IMR-90 (cell line): Measurements from ENCODE around the gene OR5D14. TPM values are rescaled to one million over a fixed set of nuclear protein-coding genes. Genes with fewer than 3 reads are reported as not detected.

Source experiments
- ATAC-seq: fragments of 200-7000 bp; cut with Tn5 transposase; 2 replicates; pipeline ENCODE4 v1.9.1; 2020; ENCODE audit warnings: low read depth, mild to moderate bottlenecking, moderate library complexity
- Bru-seq: library from RNA; stranded (reverse); fragments of 400-500 nt; gene quantifications from one replicate; lab custom pipeline; 2021; lab: Mats Ljungman, UMichigan
- BruChase-seq, 2 experiments: library from RNA; stranded (reverse); fragments of 400-500 nt; gene quantifications; one replicate each; lab custom pipeline; 2021; lab: Mats Ljungman, UMichigan
- BruUV-seq: library from RNA; stranded (reverse); fragments of 400-500 nt; replicated peaks from 2 replicates; lab custom pipeline; 2021; lab: Mats Ljungman, UMichigan
- CTCF ChIA-PET: fragments of 300-600 bp; formaldehyde crosslinking; extraction: SDS; loops from one replicate; lab custom pipeline; 2021; ENCODE audit warnings: antibody characterized with exemption; lab: Yijun Ruan, JAX
- POLR2A ChIA-PET: fragments of 300-600 bp; sonication (Branson Sonifier 250); formaldehyde crosslinking; loops from one replicate; lab custom pipeline; 2022; ENCODE audit warnings: antibody characterized with exemption; ENCODE audit not compliant: unreplicated experiment; lab: Charles Lee
- DNase-seq: peaks from one replicate; pipeline ENCODE4 v3.0.0; 2013
- H2AFZ ChIP-seq: replicated peaks from 2 replicates; pipeline ENCODE3; 2013; ENCODE audit warnings: low read length, mild to moderate bottlenecking; ENCODE audit not compliant: poor library complexity
- H2AK5ac ChIP-seq: 2 replicates; pipeline ENCODE4 v1.6.1; 2013; ENCODE audit warnings: low read depth, low read length, inconsistent platforms
- H2AK9ac ChIP-seq: replicated peaks from 2 replicates; pipeline ENCODE3; 2013; ENCODE audit warnings: mild to moderate bottlenecking, low read depth, low read length, moderate library complexity; ENCODE audit not compliant: poor library complexity
- H2BK120ac ChIP-seq: 2 replicates; pipeline ENCODE4 v1.6.1; 2013; ENCODE audit warnings: low read depth, low read length, inconsistent platforms
- H2BK15ac ChIP-seq: 3 replicates; pipeline ENCODE4 v1.6.1; 2013; ENCODE audit warnings: low read depth, low read length, inconsistent platforms
- H2BK20ac ChIP-seq: 2 replicates; pipeline ENCODE4 v1.6.1; 2013; ENCODE audit warnings: low read depth, mild to moderate bottlenecking, inconsistent platforms, low read length, moderate library complexity
- H2BK5ac ChIP-seq: 2 replicates; pipeline ENCODE4 v1.6.1; 2013; ENCODE audit warnings: mild to moderate bottlenecking, low read depth, low read length, inconsistent platforms; ENCODE audit not compliant: poor library complexity, severe bottlenecking
- H3K14ac ChIP-seq: replicated peaks from 2 replicates; pipeline ENCODE4 v1.6.1; 2013; ENCODE audit warnings: low read depth, low read length, inconsistent platforms
- H3K18ac ChIP-seq: 2 replicates; pipeline ENCODE4 v1.6.1; 2013; ENCODE audit warnings: low read depth, low read length, control low read depth
- H3K23ac ChIP-seq: 2 replicates; pipeline ENCODE4 v1.6.1; 2013; ENCODE audit warnings: low read depth, low read length, inconsistent platforms
- H3K27ac ChIP-seq: 2 replicates; pipeline ENCODE4 v1.5.1; 2013; ENCODE audit warnings: mild to moderate bottlenecking, control low read depth, low read length; ENCODE audit not compliant: insufficient read depth
- H3K27me3 ChIP-seq: 2 replicates; pipeline ENCODE4 v1.6.1; 2013; ENCODE audit warnings: low read length; ENCODE audit not compliant: control insufficient read depth, insufficient read depth
- H3K36me3 ChIP-seq: 2 replicates; pipeline ENCODE4 v1.6.1; 2013; ENCODE audit warnings: low read length, mixed read lengths; ENCODE audit not compliant: control insufficient read depth, insufficient read depth
- H3K4ac ChIP-seq: 2 replicates; pipeline ENCODE4 v1.6.1; 2013; ENCODE audit warnings: low read depth, low read length, inconsistent platforms
- H3K4me1 ChIP-seq: 2 replicates; pipeline ENCODE4 v1.6.1; 2013; ENCODE audit warnings: low read length, mixed read lengths; ENCODE audit not compliant: control insufficient read depth, insufficient read depth
- H3K4me2 ChIP-seq: 2 replicates; pipeline ENCODE4 v1.6.1; 2013; ENCODE audit warnings: low read depth, mild to moderate bottlenecking, control low read depth, low read length, moderate library complexity
- H3K4me3 ChIP-seq: 2 replicates; pipeline ENCODE4 v1.5.1; 2013; ENCODE audit warnings: low read depth, mild to moderate bottlenecking, control low read depth, low read length, moderate library complexity; ENCODE audit not compliant: insufficient read depth
- H3K56ac ChIP-seq: 2 replicates; pipeline ENCODE4 v1.6.1; 2013; ENCODE audit warnings: low read length, inconsistent platforms; ENCODE audit not compliant: insufficient read depth; ENCODE audit errors: extremely low read depth
- H3K79me1 ChIP-seq, 2 experiments: 2 replicates each; pipeline ENCODE4 v1.6.1; 2013; ENCODE audit warnings: low read length in 2 of 2, inconsistent platforms in 1 of 2, low read depth in 1 of 2
- H3K9ac ChIP-seq: 2 replicates; pipeline ENCODE4 v1.6.1; 2013; ENCODE audit warnings: low read depth, low read length, control low read depth
- H3K9me1 ChIP-seq: 2 replicates; pipeline ENCODE4 v1.6.1; 2013; ENCODE audit warnings: low read length, inconsistent platforms; ENCODE audit not compliant: insufficient read depth
- H3K9me3 ChIP-seq: 2 replicates; pipeline ENCODE4 v1.6.1; 2013; ENCODE audit warnings: low read length; ENCODE audit not compliant: control insufficient read depth, insufficient read depth
- H4K20me1 ChIP-seq: 2 replicates; pipeline ENCODE4 v1.6.1; 2013; ENCODE audit warnings: low read length, inconsistent platforms; ENCODE audit not compliant: insufficient read depth
- H4K5ac ChIP-seq: 2 replicates; pipeline ENCODE4 v1.6.1; 2013; ENCODE audit warnings: mild to moderate bottlenecking, low read depth, low read length, control low read depth
- H4K8ac ChIP-seq, 2 experiments: 2 replicates each; pipeline ENCODE4 v1.6.1; 2013; ENCODE audit warnings: low read depth in 2 of 2, low read length in 2 of 2, control low read depth in 1 of 2, inconsistent platforms in 1 of 2
- H4K91ac ChIP-seq: 2 replicates; pipeline ENCODE4 v1.6.1; 2013; ENCODE audit warnings: low read depth, low read length, inconsistent platforms; ENCODE audit not compliant: insufficient read depth
- BHLHE40 ChIP-seq: fragments of 150-350 bp; IDR thresholded peaks from 2 replicates; pipeline ENCODE4 v1.6.1; 2016; ENCODE audit warnings: mild to moderate bottlenecking, low read depth, low read length
- CEBPB ChIP-seq: IDR thresholded peaks from 2 replicates; pipeline ENCODE4 v1.6.1; 2012; ENCODE audit warnings: low read depth, low read length, improper control_type of control experiment
- FOS ChIP-seq: fragments of 150-350 bp; IDR thresholded peaks from 2 replicates; pipeline ENCODE4 v1.6.1; 2016; ENCODE audit warnings: low read depth, low read length
- MAFK ChIP-seq: IDR thresholded peaks from 2 replicates; pipeline ENCODE4 v1.6.1; 2012; ENCODE audit warnings: low read depth, low read length, improper control_type of control experiment
- MAZ ChIP-seq: IDR thresholded peaks from 2 replicates; pipeline ENCODE4 v1.6.1; 2012; ENCODE audit warnings: low read depth, mild to moderate bottlenecking, low read length, improper control_type of control experiment, moderate library complexity, borderline replicate concordance
- MXI1 ChIP-seq: IDR thresholded peaks from 2 replicates; pipeline ENCODE4 v1.6.1; 2012; ENCODE audit warnings: low read depth, mild to moderate bottlenecking, low read length, moderate library complexity, borderline replicate concordance
- NFE2L2 ChIP-seq: fragments of 150-350 bp; IDR thresholded peaks from 2 replicates; pipeline ENCODE4 v1.6.1; 2016; ENCODE audit warnings: low read depth, mild to moderate bottlenecking, low read length
- POLR2A ChIP-seq: IDR thresholded peaks from 2 replicates; pipeline ENCODE4 v1.6.1; 2012; ENCODE audit warnings: mild to moderate bottlenecking, low read depth, low read length
- RAD21 ChIP-seq: IDR thresholded peaks from 2 replicates; pipeline ENCODE4 v1.6.1; 2012; ENCODE audit warnings: low read length, improper control_type of control experiment
- RCOR1 ChIP-seq: IDR thresholded peaks from 2 replicates; pipeline ENCODE4 v1.6.1; 2012; ENCODE audit warnings: mild to moderate bottlenecking, low read length, improper control_type of control experiment; ENCODE audit not compliant: insufficient replicate concordance
- RFX5 ChIP-seq: IDR thresholded peaks from 2 replicates; pipeline ENCODE4 v1.8.0; 2012; ENCODE audit warnings: low read depth, mild to moderate bottlenecking, low read length, moderate library complexity
- SMC3 ChIP-seq: fragments of 150-350 bp; IDR thresholded peaks from 2 replicates; pipeline ENCODE4 v1.6.1; 2016; ENCODE audit warnings: low read depth, mild to moderate bottlenecking, antibody characterized with exemption, low read length, moderate library complexity
- dilution Hi-C: fragments of 300-500 bp; cut with HindIII; formaldehyde crosslinking; loops from one replicate; pipeline ENCODE4 v1.14.3; 2018; ENCODE audit warnings: low sequenced_read_pairs; ENCODE audit not compliant: unreplicated experiment
- in situ Hi-C: fragments of 300-500 bp; cut with MboI; formaldehyde crosslinking; loops from 3 replicates; pipeline ENCODE4 v1.14.3; 2019; ENCODE audit warnings: low sequenced_read_pairs, inconsistent platforms, mixed read lengths
- intact Hi-C: fragments of 100-400 bp; cut with micrococcal nuclease; formaldehyde crosslinking; loops from 2 replicates; pipeline ENCODE4 v1.10.0; 2022
- long read RNA-seq: library from polyadenylated mRNA; unstranded; transcript quantifications from one replicate; pipeline ENCODE4 v2.0.0, GENCODE V29; 2021; ENCODE audit not compliant: unreplicated experiment
- polyA plus RNA-seq, 3 experiments: library from polyadenylated mRNA; depleted of rRNA; stranded (reverse); fragments of >200 nt; gene quantifications; 2 replicates each; pipeline ENCODE4 v1.2.3, GENCODE V29; 2012; ENCODE audit warnings: low replicate concordance in 1 of 3
- total RNA-seq: library from RNA; depleted of rRNA; stranded (reverse); fragments of >200 nt; gene quantifications from 2 replicates; pipeline ENCODE4 v1.2.3, GENCODE V29; 2012; rRNA removed
- TF ChIP-seq, protein P1 (sequence below): conservative IDR thresholded peaks from 2 replicates; pipeline ENCODE4 v1.5.1; 2012; ENCODE audit warnings: mild to moderate bottlenecking, low read depth, low read length, improper control_type of control experiment
- TF ChIP-seq, protein P2 (sequence below): fragments of 150-350 bp; IDR thresholded peaks from 2 replicates; pipeline ENCODE4 v1.6.1; 2017; ENCODE audit warnings: mild to moderate bottlenecking, antibody characterized with exemption, low read length, low read depth
- TF ChIP-seq, protein P3 (sequence below): fragments of 150-350 bp; IDR thresholded peaks from 2 replicates; pipeline ENCODE4 v1.6.1; 2016; ENCODE audit warnings: low read depth, mild to moderate bottlenecking, low read length, moderate library complexity, borderline replicate concordance

OR5D14 gene
- total RNA-seq (not detected in 2 replicates), polyA plus RNA-seq (2012; rRNA removed) (not detected in 2 replicates), Bru-seq, nascent RNA (not detected), BruChase-seq, experiment 1, labeled RNA remaining after a 6-hour chase (not detected), BruChase-seq, experiment 2, labeled RNA remaining after a 2-hour chase (not detected)
- not detected in 2 replicates for polyA plus RNA-seq (2012; cell fraction: cytosol; rRNA removed)
- not detected in 2 replicates for polyA plus RNA-seq (2012; cell fraction: nucleus; rRNA removed; ENCODE audit: low replicate concordance)
- long read RNA-seq: 0 reads

DNA sequence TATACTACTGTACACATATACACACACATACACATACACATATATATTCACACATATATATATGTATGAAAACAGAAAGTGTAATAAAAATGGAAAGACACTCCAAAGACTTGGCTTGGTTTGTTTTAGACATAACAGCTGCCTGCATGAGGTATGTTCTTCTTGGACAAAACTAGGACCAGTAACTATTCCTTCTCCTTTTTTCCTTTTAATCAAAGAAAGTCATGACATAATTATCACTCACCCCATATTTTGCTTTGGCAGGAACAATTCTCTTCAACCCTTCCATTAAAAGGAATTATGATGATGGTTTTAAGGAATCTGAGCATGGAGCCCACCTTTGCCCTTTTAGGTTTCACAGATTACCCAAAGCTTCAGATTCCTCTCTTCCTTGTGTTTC lies at the start of gene OR5D14:
OR5D14 (plus strand) TSS at position 301 of the 400 bp plus-strand sequence; CDS start at position 301, 0 bp downstream.
- H3K9ac ChIP-seq: no peak within 1 kb of the TSS
- H2BK120ac ChIP-seq: no peak within 1 kb of the TSS
- H3K4me2 ChIP-seq: no peak within 1 kb of the TSS
- H4K91ac ChIP-seq: no peak within 1 kb of the TSS
- H2AFZ ChIP-seq: no peak within 1 kb of the TSS
- no peak within 1 kb of the TSS for H3K14ac ChIP-seq
- H3K4me3 ChIP-seq: no peak within 1 kb of the TSS
- no peaks in the 10 kb centered on the region for H3K4me1 ChIP-seq
- H2AK5ac ChIP-seq: no peak within 1 kb of the TSS
- H3K27ac ChIP-seq: no peak within 1 kb of the TSS
- no peak within 1 kb of the TSS for H2BK5ac ChIP-seq
- no peaks in the 10 kb centered on the region for H3K27me3 ChIP-seq
- ChIA-PET POLR2A (no interaction called here), CTCF (no interaction called here)
- no peak within 1 kb of the TSS for H2BK15ac ChIP-seq
- ATAC-seq: no peak
- dilution Hi-C loops: no loop called here
- no peaks in the 10 kb centered on the region for H3K36me3 ChIP-seq
- H2AK9ac ChIP-seq: no peak within 1 kb of the TSS
- intact Hi-C loops: loop anchor here (10.0 kb wide), 1 partner anchor 50 kb away; no protein-coding TSS in a partner anchor
- no peak within 1 kb of the TSS for H3K18ac ChIP-seq
- no peak within 1 kb of the TSS for H2BK20ac ChIP-seq
- no peak within 1 kb of the TSS for H3K4ac ChIP-seq
- H3K56ac ChIP-seq: no peak within 1 kb of the TSS
- in situ Hi-C loops: no loop called here
- no peaks in the 10 kb centered on the region for H4K20me1 ChIP-seq
- no peak within 1 kb of the TSS for H3K23ac ChIP-seq
- BruUV-seq: no TSS peak
- no peak for DNase-seq
- H4K5ac ChIP-seq: no peak within 1 kb of the TSS
- H3K9me1 ChIP-seq: no peaks in the 10 kb centered on the region
- TF ChIP-seq SMC3 (no peak), FOS (no peak), RFX5 (no peak), MAZ (no peak), BHLHE40 (no peak), MXI1 (no peak), MAFK (no peak), CEBPB (no peak), RAD21 (no peak), POLR2A (no peak), NFE2L2 (no peak), RCOR1 (no peak)
- TF ChIP-seq, protein P1, sequence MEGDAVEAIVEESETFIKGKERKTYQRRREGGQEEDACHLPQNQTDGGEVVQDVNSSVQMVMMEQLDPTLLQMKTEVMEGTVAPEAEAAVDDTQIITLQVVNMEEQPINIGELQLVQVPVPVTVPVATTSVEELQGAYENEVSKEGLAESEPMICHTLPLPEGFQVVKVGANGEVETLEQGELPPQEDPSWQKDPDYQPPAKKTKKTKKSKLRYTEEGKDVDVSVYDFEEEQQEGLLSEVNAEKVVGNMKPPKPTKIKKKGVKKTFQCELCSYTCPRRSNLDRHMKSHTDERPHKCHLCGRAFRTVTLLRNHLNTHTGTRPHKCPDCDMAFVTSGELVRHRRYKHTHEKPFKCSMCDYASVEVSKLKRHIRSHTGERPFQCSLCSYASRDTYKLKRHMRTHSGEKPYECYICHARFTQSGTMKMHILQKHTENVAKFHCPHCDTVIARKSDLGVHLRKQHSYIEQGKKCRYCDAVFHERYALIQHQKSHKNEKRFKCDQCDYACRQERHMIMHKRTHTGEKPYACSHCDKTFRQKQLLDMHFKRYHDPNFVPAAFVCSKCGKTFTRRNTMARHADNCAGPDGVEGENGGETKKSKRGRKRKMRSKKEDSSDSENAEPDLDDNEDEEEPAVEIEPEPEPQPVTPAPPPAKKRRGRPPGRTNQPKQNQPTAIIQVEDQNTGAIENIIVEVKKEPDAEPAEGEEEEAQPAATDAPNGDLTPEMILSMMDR: no peak
- TF ChIP-seq, protein P2, sequence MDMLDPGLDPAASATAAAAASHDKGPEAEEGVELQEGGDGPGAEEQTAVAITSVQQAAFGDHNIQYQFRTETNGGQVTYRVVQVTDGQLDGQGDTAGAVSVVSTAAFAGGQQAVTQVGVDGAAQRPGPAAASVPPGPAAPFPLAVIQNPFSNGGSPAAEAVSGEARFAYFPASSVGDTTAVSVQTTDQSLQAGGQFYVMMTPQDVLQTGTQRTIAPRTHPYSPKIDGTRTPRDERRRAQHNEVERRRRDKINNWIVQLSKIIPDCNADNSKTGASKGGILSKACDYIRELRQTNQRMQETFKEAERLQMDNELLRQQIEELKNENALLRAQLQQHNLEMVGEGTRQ: no peak
- TF ChIP-seq, protein P3, sequence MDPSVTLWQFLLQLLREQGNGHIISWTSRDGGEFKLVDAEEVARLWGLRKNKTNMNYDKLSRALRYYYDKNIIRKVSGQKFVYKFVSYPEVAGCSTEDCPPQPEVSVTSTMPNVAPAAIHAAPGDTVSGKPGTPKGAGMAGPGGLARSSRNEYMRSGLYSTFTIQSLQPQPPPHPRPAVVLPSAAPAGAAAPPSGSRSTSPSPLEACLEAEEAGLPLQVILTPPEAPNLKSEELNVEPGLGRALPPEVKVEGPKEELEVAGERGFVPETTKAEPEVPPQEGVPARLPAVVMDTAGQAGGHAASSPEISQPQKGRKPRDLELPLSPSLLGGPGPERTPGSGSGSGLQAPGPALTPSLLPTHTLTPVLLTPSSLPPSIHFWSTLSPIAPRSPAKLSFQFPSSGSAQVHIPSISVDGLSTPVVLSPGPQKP: no peak
- H4K8ac ChIP-seq: no peak within 1 kb of the TSS
- H3K79me1 ChIP-seq: no peaks in the 10 kb centered on the region
- H3K9me3 ChIP-seq: peaks cover 4% of the 10 kb centered on the region
